GM10248 (cell line): ENCODE measurements around the gene NOA1.

ENCODE experiments used
- CTCF ChIA-PET: fragments of 300-600 bp; sonication (Branson Sonifier 250); formaldehyde crosslinking; extraction: SDS; loops from one replicate; lab custom pipeline; 2021; ENCODE audit warnings: antibody characterized with exemption; lab: Yijun Ruan, JAX
- POLR2A ChIA-PET: fragments of 350-650 bp; sonication (Branson Sonifier 250); formaldehyde crosslinking; extraction: SDS; loops from one replicate; lab custom pipeline; 2020; ENCODE audit warnings: antibody characterized with exemption; lab: Yijun Ruan, JAX
- DNase-seq: peaks from one replicate; pipeline ENCODE4 v3.0.0; 2012; ENCODE audit errors: extremely low spot score
- TF ChIP-seq, protein P1 (sequence below): IDR thresholded peaks from 2 replicates; pipeline ENCODE4 v1.5.1; 2012; ENCODE audit warnings: mild to moderate bottlenecking, low read depth; ENCODE audit errors: extremely low read depth, missing control alignments, control extremely low read depth

Gene NOA1

GRCh38 chr4:56977321-56978012 is at the start of gene NOA1:
Gene NOA1 (minus strand): TSS chr4:56977606. CDS start chr4:56977585, 21 bp downstream.
- DNase-seq = peak; percentile 94
- TF ChIP-seq, protein P1, sequence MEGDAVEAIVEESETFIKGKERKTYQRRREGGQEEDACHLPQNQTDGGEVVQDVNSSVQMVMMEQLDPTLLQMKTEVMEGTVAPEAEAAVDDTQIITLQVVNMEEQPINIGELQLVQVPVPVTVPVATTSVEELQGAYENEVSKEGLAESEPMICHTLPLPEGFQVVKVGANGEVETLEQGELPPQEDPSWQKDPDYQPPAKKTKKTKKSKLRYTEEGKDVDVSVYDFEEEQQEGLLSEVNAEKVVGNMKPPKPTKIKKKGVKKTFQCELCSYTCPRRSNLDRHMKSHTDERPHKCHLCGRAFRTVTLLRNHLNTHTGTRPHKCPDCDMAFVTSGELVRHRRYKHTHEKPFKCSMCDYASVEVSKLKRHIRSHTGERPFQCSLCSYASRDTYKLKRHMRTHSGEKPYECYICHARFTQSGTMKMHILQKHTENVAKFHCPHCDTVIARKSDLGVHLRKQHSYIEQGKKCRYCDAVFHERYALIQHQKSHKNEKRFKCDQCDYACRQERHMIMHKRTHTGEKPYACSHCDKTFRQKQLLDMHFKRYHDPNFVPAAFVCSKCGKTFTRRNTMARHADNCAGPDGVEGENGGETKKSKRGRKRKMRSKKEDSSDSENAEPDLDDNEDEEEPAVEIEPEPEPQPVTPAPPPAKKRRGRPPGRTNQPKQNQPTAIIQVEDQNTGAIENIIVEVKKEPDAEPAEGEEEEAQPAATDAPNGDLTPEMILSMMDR = no peak
- CTCF ChIA-PET = interaction anchor here (0.7 to 4.4 kb wide), 10 partner anchors 11 to 542 kb away, joined by 3 to 26 read pairs (median 4); partner anchors contain the start of genes PAICS and REST
- POLR2A ChIA-PET = interaction anchor here (0.5 to 2.8 kb wide), 12 partner anchors 10 to 1028 kb away, joined by 3 to 25 read pairs (median 5); partner anchors contain the start of genes CEP135, PAICS, PPAT and REST

DNA sequence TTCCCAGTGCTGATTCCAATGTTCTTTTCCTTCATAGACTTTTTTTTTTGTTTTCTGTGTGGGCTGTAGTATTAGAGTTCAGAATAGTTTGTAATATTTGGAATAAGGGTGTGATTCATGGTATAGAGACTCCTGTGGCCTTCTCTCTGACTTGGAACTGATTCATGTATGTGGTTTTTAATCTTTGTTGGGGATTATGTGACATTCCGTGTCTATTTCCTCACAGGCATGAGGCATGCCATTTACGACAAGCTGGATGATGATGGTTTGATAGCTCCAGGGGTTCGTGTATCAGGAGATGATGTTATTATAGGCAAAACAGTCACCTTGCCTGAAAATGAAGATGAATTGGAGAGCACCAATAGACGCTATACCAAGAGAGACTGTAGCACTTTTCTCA is 45.7 kb upstream of the NOA1 start:
- CTCF ChIA-PET = interaction anchor here (1.0 to 1.4 kb wide), 3 partner anchors 12 to 25 kb away, joined by 3 read pairs; no protein-coding TSS in a partner anchor
- TF ChIP-seq, protein P1 = no peak
- no peak for DNase-seq
- POLR2A ChIA-PET = interaction anchor here (0.6 kb wide), 1 partner anchor 147 kb away, joined by 6 read pairs; no protein-coding TSS in a partner anchor

GRCh38 chr4:57020467-57021101 is 43.2 kb upstream of the NOA1 start:
- CTCF ChIA-PET = no interaction called here
- POLR2A ChIA-PET = no interaction called here
- TF ChIP-seq, protein P1 = no peak
- no peak for DNase-seq

GRCh38 chr4:57018980-57019379 is 41.6 kb upstream of the NOA1 start:
- POLR2A ChIA-PET = no interaction called here
- TF ChIP-seq, protein P1 = no peak
- CTCF ChIA-PET = no interaction called here
- no peak for DNase-seq

GRCh38 chr4:57013543-57014120 is 36.2 kb upstream of the NOA1 start:
- DNase-seq = no peak
- POLR2A ChIA-PET = interaction anchor here (0.6 to 1.2 kb wide), 2 partner anchors 36 kb away, joined by 3 to 4 read pairs; partner anchors contain the start of gene NOA1
- CTCF ChIA-PET = interaction anchor here (0.6 to 2.6 kb wide), 3 partner anchors 13 to 25 kb away, joined by 3 to 7 read pairs (median 4); no protein-coding TSS in a partner anchor
- TF ChIP-seq, protein P1 = no peak

- CTCF ChIA-PET = interaction anchor here (1.5 to 2.0 kb wide), 2 partner anchors 9 to 11 kb away, joined by 4 to 12 read pairs; no protein-coding TSS in a partner anchor
- POLR2A ChIA-PET = no interaction called here
- TF ChIP-seq, protein P1 = no peak
- no peak for DNase-seq
These were observed 22.3 kb upstream of the NOA1 start for GRCh38 chr4:56999751-57000150.
